ENCODE data around the gene LIN9. TPM values are rescaled to one million over a fixed set of nuclear protein-coding genes. Genes with fewer than 3 reads are reported as not detected.

The LIN9 gene
- total RNA-seq, 1 donor from 2014 or later = 2.1 TPM

- Mint-ChIP-seq H3K27ac (ENCODE audit: unreplicated experiment) (no peak overlapping the region), H3K27me3 (ENCODE audit: low read depth) (no peaks in the 10 kb centered on the region), H3K36me3 (ENCODE audit: low read depth) (no peaks in the 10 kb centered on the region), H3K9me3 (ENCODE audit: low read depth) (no peaks in the 10 kb centered on the region), H3K4me1 (ENCODE audit: low read depth) (peaks cover 4% of the 10 kb centered on the region), H3K4me3 (ENCODE audit: unreplicated experiment) (no peak overlapping the region)
- TF ChIP-seq CTCF (IDR thresholded peaks at IDR 0.05) = no peak
- DNase-seq (ENCODE audit: low spot score) = no peak
These were observed 60.2 kb downstream of the LIN9 start for GRCh38 chr1:226248796-226249195.

GRCh38 chr1:226248091-226248490, 60.9 kb downstream of the LIN9 start:
- H3K27me3 Mint-ChIP-seq (ENCODE audit: low read depth) = no peaks in the 10 kb centered on the region
- H3K27ac Mint-ChIP-seq (ENCODE audit: unreplicated experiment) = no peak overlapping the region
- no peaks in the 10 kb centered on the region for H3K36me3 Mint-ChIP-seq (ENCODE audit: low read depth)
- DNase-seq (ENCODE audit: low spot score) = no peak
- H3K9me3 Mint-ChIP-seq (ENCODE audit: low read depth) = no peaks in the 10 kb centered on the region
- no peak overlapping the region for H3K4me3 Mint-ChIP-seq (ENCODE audit: unreplicated experiment)
- no peak for TF ChIP-seq CTCF (IDR thresholded peaks at IDR 0.05)
- peaks cover 4% of the 10 kb centered on the region for H3K4me1 Mint-ChIP-seq (ENCODE audit: low read depth)

GRCh38 chr1:226239421-226239820, 69.5 kb downstream of the LIN9 start:
- no peaks in the 10 kb centered on the region for H3K9me3 Mint-ChIP-seq (ENCODE audit: low read depth)
- DNase-seq (ENCODE audit: low spot score) = no peak
- no peaks in the 10 kb centered on the region for H3K4me1 Mint-ChIP-seq (ENCODE audit: low read depth)
- TF ChIP-seq CTCF (IDR thresholded peaks at IDR 0.05) = no peak
- no peak overlapping the region for H3K27ac Mint-ChIP-seq (ENCODE audit: unreplicated experiment)
- H3K27me3 Mint-ChIP-seq (ENCODE audit: low read depth) = no peaks in the 10 kb centered on the region
- no peak overlapping the region for H3K4me3 Mint-ChIP-seq (ENCODE audit: unreplicated experiment)
- H3K36me3 Mint-ChIP-seq (ENCODE audit: low read depth) = peaks cover 2% of the 10 kb centered on the region

- Mint-ChIP-seq H3K4me1 (ENCODE audit: low read depth) (no peaks in the 10 kb centered on the region), H3K9me3 (ENCODE audit: low read depth) (no peaks in the 10 kb centered on the region), H3K4me3 (ENCODE audit: unreplicated experiment) (no peak overlapping the region), H3K27ac (ENCODE audit: unreplicated experiment) (no peak overlapping the region), H3K36me3 (ENCODE audit: low read depth) (peaks cover 2% of the 10 kb centered on the region), H3K27me3 (ENCODE audit: low read depth) (no peaks in the 10 kb centered on the region)
- DNase-seq (ENCODE audit: low spot score) = no peak
- TF ChIP-seq CTCF (IDR thresholded peaks at IDR 0.05) = no peak
These were observed 72.1 kb downstream of the LIN9 start for GRCh38 chr1:226236826-226237225.

- Mint-ChIP-seq H3K9me3 (ENCODE audit: low read depth) (no peaks in the 10 kb centered on the region), H3K27me3 (ENCODE audit: low read depth) (no peaks in the 10 kb centered on the region), H3K36me3 (ENCODE audit: low read depth) (peaks cover 2% of the 10 kb centered on the region), H3K4me1 (ENCODE audit: low read depth) (no peaks in the 10 kb centered on the region), H3K27ac (ENCODE audit: unreplicated experiment) (no peak overlapping the region), H3K4me3 (ENCODE audit: unreplicated experiment) (no peak overlapping the region)
- no peak for DNase-seq (ENCODE audit: low spot score)
- TF ChIP-seq CTCF (IDR thresholded peaks at IDR 0.05) = no peak
These were observed 75.2 kb downstream of the LIN9 start for GRCh38 chr1:226233806-226234205.

Data from chondrocyte (in vitro differentiated cells).